Fibroblast of lung (primary cell): Measurements from ENCODE around the gene SLC6A16.

Experiments
- EZH2 ChIP-seq: IDR thresholded peaks from 2 replicates; pipeline ENCODE4 v1.5.1; 2012; ENCODE audit warnings: low read length, control low read depth, mild to moderate bottlenecking; ENCODE audit errors: missing control alignments
- TF ChIP-seq, protein P1 (sequence below), 2 donors: IDR thresholded peaks in 1 of 2; conservative IDR thresholded peaks in 1 of 2; 1 replicate in 1 of 2; 2 replicates in 1 of 2; pipeline ENCODE4 v1.5.1; 2011 to 2012; ENCODE audit warnings: low read length in 2 of 2, control low read depth in 1 of 2, inconsistent platforms in 1 of 2, low read depth in 1 of 2, mild to moderate bottlenecking in 1 of 2

DNA sequence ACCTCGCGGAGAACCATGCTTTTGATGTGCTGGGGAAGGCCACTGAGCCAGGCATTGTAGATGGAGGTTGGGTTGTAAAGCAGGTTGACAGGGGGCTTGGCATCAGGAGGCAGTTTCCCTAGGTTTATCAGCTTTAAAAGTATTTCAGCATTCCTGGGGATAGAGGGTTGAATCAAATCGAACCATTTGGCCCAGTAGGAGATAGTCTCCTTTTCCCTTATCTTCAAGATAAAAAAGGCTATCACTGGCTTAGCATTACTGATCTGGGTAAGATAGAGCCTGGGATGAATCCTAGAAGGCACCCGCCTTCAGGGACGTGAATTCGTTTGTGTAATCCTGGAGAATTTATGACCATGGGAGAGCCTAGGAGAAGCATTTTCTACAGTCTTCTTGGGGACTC is 30.6 kb downstream of the SLC6A16 start:
- TF ChIP-seq, protein P1, sequence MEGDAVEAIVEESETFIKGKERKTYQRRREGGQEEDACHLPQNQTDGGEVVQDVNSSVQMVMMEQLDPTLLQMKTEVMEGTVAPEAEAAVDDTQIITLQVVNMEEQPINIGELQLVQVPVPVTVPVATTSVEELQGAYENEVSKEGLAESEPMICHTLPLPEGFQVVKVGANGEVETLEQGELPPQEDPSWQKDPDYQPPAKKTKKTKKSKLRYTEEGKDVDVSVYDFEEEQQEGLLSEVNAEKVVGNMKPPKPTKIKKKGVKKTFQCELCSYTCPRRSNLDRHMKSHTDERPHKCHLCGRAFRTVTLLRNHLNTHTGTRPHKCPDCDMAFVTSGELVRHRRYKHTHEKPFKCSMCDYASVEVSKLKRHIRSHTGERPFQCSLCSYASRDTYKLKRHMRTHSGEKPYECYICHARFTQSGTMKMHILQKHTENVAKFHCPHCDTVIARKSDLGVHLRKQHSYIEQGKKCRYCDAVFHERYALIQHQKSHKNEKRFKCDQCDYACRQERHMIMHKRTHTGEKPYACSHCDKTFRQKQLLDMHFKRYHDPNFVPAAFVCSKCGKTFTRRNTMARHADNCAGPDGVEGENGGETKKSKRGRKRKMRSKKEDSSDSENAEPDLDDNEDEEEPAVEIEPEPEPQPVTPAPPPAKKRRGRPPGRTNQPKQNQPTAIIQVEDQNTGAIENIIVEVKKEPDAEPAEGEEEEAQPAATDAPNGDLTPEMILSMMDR (conservative IDR thresholded peaks at IDR 0.05 in 1 of 2, IDR thresholded peaks at IDR 0.05 in 1 of 2; ENCODE audit: low read depth in 1 of 2, low read length in 2 of 2): no peak
- no peak for TF ChIP-seq EZH2
